Erythroblast (primary cell): ENCODE measurements around the gene TNIK.

ENCODE experiments used
- GATA1 ChIP-seq: IDR thresholded peaks from 2 replicates; pipeline ENCODE4 v1.6.1; 2011; ENCODE audit warnings: low read depth, mild to moderate bottlenecking, control low read depth, low read length, moderate library complexity
- POLR2A ChIP-seq: IDR thresholded peaks from 2 replicates; pipeline ENCODE4 v1.6.1; 2011; ENCODE audit warnings: mild to moderate bottlenecking, low read length

- TF ChIP-seq POLR2A (no peak), GATA1 (no peak)
Observed at GRCh38 chr3:171056528-171056927, 403.7 kb downstream of the TNIK start.
